ENCODE results near the gene IFNA7.

- TF ChIP-seq, protein P1, sequence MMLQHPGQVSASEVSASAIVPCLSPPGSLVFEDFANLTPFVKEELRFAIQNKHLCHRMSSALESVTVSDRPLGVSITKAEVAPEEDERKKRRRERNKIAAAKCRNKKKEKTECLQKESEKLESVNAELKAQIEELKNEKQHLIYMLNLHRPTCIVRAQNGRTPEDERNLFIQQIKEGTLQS (IDR thresholded peaks at IDR 0.05), result no peak
- TF ChIP-seq ZNF274 (IDR thresholded peaks at IDR 0.05; ENCODE audit: low read depth, low read length) (no peak), EZH2 (IDR thresholded peaks at IDR 0.05) (no peak), RAD21 (IDR thresholded peaks at IDR 0.05; ENCODE audit: low read depth) (no peak)
- TF ChIP-seq, protein P2, sequence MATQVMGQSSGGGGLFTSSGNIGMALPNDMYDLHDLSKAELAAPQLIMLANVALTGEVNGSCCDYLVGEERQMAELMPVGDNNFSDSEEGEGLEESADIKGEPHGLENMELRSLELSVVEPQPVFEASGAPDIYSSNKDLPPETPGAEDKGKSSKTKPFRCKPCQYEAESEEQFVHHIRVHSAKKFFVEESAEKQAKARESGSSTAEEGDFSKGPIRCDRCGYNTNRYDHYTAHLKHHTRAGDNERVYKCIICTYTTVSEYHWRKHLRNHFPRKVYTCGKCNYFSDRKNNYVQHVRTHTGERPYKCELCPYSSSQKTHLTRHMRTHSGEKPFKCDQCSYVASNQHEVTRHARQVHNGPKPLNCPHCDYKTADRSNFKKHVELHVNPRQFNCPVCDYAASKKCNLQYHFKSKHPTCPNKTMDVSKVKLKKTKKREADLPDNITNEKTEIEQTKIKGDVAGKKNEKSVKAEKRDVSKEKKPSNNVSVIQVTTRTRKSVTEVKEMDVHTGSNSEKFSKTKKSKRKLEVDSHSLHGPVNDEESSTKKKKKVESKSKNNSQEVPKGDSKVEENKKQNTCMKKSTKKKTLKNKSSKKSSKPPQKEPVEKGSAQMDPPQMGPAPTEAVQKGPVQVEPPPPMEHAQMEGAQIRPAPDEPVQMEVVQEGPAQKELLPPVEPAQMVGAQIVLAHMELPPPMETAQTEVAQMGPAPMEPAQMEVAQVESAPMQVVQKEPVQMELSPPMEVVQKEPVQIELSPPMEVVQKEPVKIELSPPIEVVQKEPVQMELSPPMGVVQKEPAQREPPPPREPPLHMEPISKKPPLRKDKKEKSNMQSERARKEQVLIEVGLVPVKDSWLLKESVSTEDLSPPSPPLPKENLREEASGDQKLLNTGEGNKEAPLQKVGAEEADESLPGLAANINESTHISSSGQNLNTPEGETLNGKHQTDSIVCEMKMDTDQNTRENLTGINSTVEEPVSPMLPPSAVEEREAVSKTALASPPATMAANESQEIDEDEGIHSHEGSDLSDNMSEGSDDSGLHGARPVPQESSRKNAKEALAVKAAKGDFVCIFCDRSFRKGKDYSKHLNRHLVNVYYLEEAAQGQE (IDR thresholded peaks at IDR 0.05; ENCODE audit: low read depth), result no peak
These were observed 41.8 kb downstream of the IFNA7 start for GRCh38 chr9:21160178-21160577.

Measured in HCT116 (cell line).